ENCODE measurements around the gene IGF1R.

Gene IGF1R

DNA sequence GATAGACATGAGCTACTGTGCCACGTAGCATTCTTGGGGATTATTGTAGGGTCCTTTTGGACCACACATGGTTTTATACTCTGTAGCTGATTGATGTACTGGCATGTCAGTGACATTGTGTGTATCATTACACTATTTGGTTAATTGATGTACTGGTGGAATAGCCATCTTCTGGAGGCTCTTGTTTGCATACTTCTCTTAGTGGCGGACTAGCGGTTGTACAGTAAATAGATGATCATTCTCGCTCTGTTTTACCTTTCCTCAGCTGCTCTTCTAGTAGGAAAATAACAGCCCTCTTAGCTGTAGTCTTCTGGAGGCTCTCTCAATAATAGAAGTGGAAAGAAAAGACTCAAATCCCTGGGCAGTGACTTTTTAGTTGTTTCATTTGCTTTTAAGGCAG lies 24.8 kb downstream of the IGF1R start:
- no peak for DNase-seq

- no peak for DNase-seq
These were observed 26.0 kb downstream of the IGF1R start for GRCh38 chr15:98674336-98674735.

- DNase-seq: no peak
These were observed 28.4 kb downstream of the IGF1R start for GRCh38 chr15:98676586-98677270.

DNA sequence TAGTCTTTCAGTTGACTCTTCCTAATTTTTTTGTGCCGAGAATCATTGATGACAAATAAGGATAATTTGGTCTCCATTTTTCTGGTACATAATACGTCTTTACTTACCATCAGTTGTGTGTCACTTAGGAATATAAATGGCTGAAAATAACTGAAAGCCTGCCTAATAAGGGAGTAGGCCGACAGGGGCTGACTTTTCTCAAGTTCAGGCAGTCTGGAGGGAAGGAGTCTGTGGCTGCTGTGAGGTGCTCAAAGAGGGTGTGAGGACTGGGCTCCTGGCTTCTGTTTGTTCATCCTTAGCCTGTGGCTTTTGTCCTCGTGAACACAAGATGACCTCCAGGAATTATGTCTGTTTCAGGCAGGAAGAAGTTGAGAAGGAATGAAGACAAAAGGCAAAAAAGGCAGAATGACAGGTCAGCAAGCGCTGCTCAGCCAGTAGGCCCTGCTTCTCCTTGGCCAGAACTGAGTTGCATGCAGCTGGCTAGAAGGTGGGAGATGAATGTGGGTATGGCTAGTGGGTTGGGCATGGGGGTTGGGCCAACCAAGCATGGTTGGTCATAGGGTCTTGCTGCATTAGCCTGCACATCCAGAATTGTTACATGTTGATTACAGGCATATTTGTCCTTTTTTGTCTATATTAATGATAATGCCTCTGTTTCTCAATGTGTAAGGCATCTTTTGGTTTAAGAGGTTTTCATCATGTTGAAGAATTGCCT lies 29.2 kb downstream of the IGF1R start:
- no peak for DNase-seq

GRCh38 chr15:98678484-98678883 lies 30.1 kb downstream of the IGF1R start:
- no peak for DNase-seq

DNA sequence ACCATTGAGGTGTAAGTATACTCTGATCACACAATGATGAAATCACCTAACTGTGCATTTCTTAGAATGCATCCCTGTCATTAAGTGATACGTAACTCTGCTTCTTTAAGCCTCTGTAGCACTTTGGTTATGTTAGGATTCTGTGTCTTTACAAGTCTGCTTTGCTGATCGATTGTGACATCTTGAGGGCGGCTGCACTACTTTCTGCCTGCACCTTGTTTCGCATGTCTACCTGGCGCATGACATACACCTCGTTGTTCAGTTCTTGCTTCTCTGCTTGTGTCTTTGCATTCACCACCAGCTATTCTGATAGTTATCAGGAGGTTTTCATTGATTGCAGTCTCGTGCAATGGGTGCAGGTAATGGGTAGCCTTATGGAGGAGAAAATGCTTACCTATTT lies 32.7 kb downstream of the IGF1R start:
- no peak for DNase-seq

GRCh38 chr15:98682992-98683701 lies 34.8 kb downstream of the IGF1R start:
- DNase-seq: no peak

DNA sequence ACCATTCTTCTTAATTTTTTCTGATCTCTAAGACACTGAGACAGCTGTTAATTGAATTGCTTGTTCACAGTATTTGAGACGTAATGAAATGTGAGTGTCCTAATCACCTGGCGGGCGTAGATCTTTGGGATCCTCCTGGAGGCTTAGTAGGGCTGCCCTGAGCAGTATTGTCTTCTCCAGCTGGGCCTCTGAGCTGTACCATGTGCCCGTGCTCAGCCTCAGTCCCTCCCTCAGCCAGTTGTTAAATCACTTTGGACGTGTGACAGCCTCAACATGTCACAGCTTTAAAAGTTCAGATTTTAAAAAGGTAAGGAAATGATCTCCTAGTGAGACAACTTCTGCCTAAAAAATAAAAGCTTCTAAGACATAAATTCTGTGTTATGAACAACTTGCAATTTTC lies 35.5 kb downstream of the IGF1R start:
- no peak for DNase-seq

DNA sequence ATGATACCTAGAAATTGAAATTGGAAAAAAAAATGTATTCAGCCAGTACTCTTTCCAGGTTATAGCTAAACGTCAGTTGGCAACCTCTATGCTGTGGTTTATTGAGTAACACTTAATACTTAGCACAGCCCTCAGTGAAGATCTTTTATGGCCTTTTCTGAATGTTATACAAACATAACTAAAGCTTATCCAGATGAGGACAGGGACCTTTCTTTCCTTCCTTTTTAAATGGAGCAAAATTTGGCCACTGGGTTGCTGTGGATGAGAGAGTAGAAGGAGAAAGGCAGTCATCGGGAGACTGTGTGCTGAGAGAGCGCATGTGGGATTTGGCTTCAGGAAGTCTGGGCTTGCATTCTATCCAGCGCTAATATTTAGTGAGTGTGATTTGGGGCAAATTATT lies 36.1 kb downstream of the IGF1R start:
- DNase-seq: no peak

GRCh38 chr15:98684995-98685525 lies 36.7 kb downstream of the IGF1R start:
- no peak for DNase-seq

DNA sequence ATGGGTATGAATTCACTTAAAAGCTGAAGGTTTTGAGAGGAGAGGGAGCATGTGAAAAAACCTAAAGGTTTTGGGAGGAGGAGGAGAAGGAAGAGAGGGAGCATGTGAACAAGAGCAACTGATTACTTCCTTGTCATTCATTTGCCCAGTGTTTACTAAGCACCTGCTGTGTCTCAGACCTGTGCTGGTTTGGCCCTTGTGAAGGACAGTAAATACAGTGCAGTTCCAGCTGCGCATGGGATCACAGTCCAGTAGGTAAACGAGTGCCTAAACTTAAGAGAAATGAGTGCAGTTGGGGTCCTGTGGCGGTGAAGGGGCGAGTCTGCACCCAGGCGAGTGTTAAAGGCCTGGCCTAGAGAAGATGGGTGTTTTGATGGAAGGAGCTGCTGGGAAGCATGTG lies 38.6 kb downstream of the IGF1R start:
- DNase-seq: no peak

DNA sequence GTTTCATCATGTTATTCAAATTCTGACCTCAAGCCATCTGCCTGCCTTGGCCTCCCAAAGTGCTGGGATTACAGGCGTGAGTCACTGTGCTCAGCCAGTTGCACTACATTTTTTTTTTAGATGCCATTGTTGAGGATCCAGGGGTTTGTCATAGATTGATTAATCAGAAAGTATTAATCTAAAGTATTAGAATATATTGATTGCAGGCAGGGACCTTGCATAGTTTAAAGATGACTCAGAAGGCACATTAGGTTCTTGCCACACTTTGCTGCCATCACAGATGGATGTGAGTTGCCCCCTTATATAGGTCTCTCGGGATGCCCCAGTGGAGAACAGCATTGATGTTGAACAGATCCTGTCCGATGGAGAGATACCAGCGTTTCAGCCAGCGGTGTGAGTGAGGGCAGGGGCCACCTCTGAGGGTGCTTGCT lies 41.1 kb downstream of the IGF1R start:
- no peak for DNase-seq

- DNase-seq: no peak
These were observed 42.1 kb downstream of the IGF1R start for GRCh38 chr15:98690272-98690950.

GRCh38 chr15:98692213-98692612 lies 43.9 kb downstream of the IGF1R start:
- DNase-seq: no peak

DNA sequence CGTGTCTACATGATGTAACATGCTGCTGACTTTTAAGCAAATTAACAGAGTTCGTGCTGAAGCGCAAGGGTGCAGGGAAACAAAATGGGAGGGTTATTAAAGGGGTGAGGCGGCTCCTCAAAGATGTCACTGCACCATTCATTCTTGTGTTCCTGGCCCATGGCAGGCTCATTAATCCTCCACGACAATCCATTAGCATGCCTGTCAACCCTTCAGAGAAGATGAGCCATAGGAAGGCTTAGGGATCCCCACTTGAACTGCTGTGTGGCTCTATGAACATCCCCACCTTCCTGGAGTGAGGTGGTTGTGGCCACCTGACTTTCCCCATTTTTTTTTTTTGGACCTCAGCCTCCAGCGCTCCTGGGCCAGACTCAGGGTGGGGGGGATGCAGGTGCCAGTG lies 45.8 kb downstream of the IGF1R start:
- DNase-seq: no peak

GRCh38 chr15:98698792-98699191 lies 50.5 kb downstream of the IGF1R start:
- DNase-seq: no peak

- no peak for DNase-seq
These were observed 51.5 kb downstream of the IGF1R start for GRCh38 chr15:98699591-98700424.

GRCh38 chr15:98700519-98700918 lies 52.2 kb downstream of the IGF1R start:
- DNase-seq: no peak

GRCh38 chr15:98703126-98703685 lies 54.9 kb downstream of the IGF1R start:
- no peak for DNase-seq

DNA sequence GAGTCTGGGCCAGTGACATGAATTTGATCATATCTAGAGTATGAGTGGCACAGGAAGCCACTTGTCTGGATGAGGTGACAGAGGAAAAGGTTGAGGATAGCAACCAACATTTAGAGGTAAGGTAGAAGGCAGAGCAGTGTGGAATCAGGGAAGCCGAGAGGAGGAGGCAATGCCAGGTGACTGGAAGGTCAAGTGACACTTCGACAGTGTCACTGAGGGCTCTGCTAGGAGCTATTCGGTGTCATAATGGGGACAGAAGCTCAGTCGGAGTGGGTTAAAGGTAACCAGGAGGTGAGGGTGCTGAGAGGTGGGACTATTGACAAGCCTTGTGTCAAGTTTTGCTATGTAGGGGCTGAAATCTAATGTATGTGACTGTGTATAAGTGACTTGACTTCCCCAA lies 56.7 kb downstream of the IGF1R start:
- DNase-seq: no peak

GRCh38 chr15:98706387-98706786 lies 58.0 kb downstream of the IGF1R start:
- no peak for DNase-seq

GRCh38 chr15:98706986-98707385 lies 58.6 kb downstream of the IGF1R start:
- no peak for DNase-seq
